ENCODE measurements around the gene ARHGEF25. TPM values are rescaled to one million over a fixed set of nuclear protein-coding genes. Genes with fewer than 3 reads are reported as not detected.
"Not testable (repeated sequence)": the region's sequence is repeated elsewhere in the genome, so short reads cannot be mapped to it uniquely, and the experiment has no call there.

The ARHGEF25 gene
- total and polyA plus RNA-seq, 7 donors: 2.9 to 9.2 (median 4.2) TPM

GRCh38 chr12:57630891-57631433 is 19.7 kb downstream of the ARHGEF25 start:
- no peak overlapping the region for H3K4me3 ChIP-seq

GRCh38 chr12:57631566-57632072 is 20.4 kb downstream of the ARHGEF25 start:
- peaks cover 0 to 11% (median 7%) of the 10 kb centered on the region in 3 donors for H3K27me3 ChIP-seq (ENCODE audit: insufficient read depth in 3 of 3, low read length in 2 of 3)
- H3K27ac ChIP-seq: no peak overlapping the region
- peaks cover 8% of the 10 kb centered on the region for H3K4me1 ChIP-seq
- no peaks in the 10 kb centered on the region for H3K9me3 ChIP-seq
- DNase-seq: no peak
- ATAC-seq: no peak
- intact Hi-C loops (cut with DNase I): loop anchor here in 1 of 2 donors (2.0 kb wide), 1 partner anchor 49 kb away; no protein-coding TSS in a partner anchor
- WGBS, 3 donors: 19 to 22% (median 21%) methylated on average over 26 of the region's 26 CpGs
- peak overlapping the region; percentile 84 for H3K4me3 ChIP-seq
- peaks cover 0 to 37% of the 10 kb centered on the region in 2 donors for H3K36me3 ChIP-seq (ENCODE audit: insufficient read depth in 1 of 2, low read depth in 1 of 2)
- TF ChIP-seq, protein P1, sequence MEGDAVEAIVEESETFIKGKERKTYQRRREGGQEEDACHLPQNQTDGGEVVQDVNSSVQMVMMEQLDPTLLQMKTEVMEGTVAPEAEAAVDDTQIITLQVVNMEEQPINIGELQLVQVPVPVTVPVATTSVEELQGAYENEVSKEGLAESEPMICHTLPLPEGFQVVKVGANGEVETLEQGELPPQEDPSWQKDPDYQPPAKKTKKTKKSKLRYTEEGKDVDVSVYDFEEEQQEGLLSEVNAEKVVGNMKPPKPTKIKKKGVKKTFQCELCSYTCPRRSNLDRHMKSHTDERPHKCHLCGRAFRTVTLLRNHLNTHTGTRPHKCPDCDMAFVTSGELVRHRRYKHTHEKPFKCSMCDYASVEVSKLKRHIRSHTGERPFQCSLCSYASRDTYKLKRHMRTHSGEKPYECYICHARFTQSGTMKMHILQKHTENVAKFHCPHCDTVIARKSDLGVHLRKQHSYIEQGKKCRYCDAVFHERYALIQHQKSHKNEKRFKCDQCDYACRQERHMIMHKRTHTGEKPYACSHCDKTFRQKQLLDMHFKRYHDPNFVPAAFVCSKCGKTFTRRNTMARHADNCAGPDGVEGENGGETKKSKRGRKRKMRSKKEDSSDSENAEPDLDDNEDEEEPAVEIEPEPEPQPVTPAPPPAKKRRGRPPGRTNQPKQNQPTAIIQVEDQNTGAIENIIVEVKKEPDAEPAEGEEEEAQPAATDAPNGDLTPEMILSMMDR (IDR thresholded peaks at IDR 0.05): no peak

More at GRCh38 chr12:57630891-57631433, 19.7 kb downstream of the ARHGEF25 start:
- ATAC-seq (no peak), DNase-seq (no peak)
- 62 to 77% (median 66%) methylated on average over 4 to 6 of the region's 6 CpGs for WGBS, 3 donors
- no peak overlapping the region for H3K27ac ChIP-seq
- H3K4me1 ChIP-seq: peaks cover 8% of the 10 kb centered on the region
- H3K36me3 ChIP-seq (ENCODE audit: insufficient read depth in 1 of 2, low read depth in 1 of 2): peaks cover 0 to 41% of the 10 kb centered on the region in 2 donors
- no peaks in the 10 kb centered on the region for H3K9me3 ChIP-seq
- TF ChIP-seq, protein P1 (IDR thresholded peaks at IDR 0.05): no peak
- peaks cover 0 to 11% (median 7%) of the 10 kb centered on the region in 3 donors for H3K27me3 ChIP-seq (ENCODE audit: insufficient read depth in 3 of 3, low read length in 2 of 3)
- intact Hi-C loops (cut with DNase I): no loop called here

DNA sequence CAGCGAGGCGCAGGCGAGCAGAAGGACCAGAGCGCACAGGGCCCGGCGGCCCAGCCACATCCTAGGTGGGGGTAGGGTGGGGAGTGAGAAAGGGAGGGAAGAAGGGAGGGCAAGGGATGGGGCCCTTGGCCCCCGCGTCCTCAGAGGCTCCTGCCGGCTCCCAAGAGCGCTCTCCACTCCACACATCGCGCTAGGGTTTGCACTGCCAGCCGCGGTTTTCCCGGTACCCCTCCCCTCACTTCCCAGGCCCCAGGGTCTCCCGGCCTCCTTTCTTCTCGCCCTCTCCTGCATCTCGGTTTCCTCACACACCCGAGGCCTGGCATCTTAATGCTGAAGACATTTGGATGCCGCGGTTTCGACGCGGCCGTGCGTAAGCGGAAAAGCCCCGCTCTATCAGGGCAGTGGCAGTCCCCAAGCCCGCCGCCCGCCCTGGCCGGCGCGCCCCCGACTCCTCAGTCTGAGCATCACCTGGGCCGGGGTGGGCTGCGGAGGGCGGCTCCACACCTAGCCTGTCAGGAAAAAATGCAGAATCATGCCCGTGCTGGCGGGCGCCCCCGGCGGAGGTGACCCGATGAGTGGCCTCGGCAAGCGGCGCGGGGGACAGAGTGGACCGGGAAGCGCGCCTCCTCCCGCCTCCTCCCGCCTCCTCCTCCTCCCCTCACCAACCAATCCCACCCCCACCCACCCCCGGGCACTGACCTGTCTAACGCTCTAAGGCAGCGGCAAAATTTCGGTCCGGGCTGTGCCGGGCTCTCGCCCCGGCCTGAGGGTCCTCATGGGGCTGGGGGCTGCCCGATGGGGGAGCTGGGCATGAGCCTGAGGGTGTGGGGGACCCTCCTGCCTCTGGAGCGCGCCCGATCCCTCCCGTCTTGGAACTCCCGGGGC is 21.1 kb downstream of the ARHGEF25 start:
- intact Hi-C loops (cut with DNase I): loop anchor here in 1 of 2 donors (2.0 kb wide), 1 partner anchor 50 kb away; no protein-coding TSS in a partner anchor
- peak; percentile 60 to 79 (median 68) for ATAC-seq
- Histone ChIP-seq H3K27ac (peak overlapping the region; percentile 48), H3K27me3 (ENCODE audit: insufficient read depth in 3 of 3, low read length in 2 of 3) (peaks cover 0 to 11% (median 7%) of the 10 kb centered on the region in 3 donors), H3K4me3 (peak overlapping the region; percentile 84), H3K9me3 (no peaks in the 10 kb centered on the region), H3K36me3 (ENCODE audit: insufficient read depth in 1 of 2, low read depth in 1 of 2) (peaks cover 0 to 35% of the 10 kb centered on the region in 2 donors), H3K4me1 (peaks cover 8% of the 10 kb centered on the region)
- peak in 1 of 2 donors; percentile 71 for DNase-seq
- TF ChIP-seq, protein P1 (IDR thresholded peaks at IDR 0.05): no peak
- WGBS, 3 donors: 1 to 3% (median 2%) methylated on average over 62 to 64 of the region's 67 CpGs

DNA sequence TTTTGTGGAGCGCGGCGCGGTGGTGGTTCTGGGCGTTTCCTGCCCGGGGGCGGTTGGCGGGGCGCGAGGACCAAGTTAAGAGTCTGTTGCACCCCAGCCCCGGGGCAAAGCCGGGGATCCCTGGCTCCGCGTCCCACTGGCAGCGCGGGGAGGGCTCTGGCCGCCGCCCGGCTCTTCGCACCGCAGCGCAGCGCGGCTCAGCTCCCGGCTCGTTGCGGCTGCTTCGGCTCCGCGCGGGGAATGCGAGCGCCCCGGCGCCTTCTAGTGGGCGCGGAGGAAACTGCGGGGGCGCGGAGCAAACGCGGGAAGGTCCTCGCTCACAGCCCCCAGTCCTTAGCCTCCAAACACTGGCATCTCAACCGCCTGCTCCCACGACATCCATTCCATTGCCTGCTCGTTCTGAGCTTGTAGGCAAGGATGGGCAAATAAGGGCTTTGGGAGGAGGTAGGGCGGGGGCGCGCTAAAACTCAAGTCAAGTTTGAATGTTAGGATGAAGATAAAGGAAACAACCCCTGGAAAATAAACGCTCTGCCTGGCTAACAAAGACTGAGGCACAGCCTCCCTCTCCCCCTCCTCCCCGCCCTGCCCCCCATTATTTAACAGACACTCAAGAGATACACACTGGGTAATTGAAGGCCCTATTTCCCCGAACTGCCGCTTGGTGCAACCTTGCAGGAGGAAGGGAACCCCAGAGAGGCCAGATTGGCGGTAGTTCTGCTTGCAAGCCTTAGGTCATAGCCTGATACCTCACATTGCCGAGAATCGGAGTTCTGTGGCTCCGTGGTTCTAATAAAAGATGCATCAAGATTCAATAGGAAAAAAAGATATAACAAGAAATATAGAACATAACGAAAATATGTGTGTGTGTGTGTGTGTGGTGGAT is 22.0 kb downstream of the ARHGEF25 start, which contains the start of gene B4GALNT1:
Gene B4GALNT1 (minus strand): TSS at position 244 of the 883 bp plus-strand sequence. CDS start 1,069 bp downstream, outside the sequence.
- intact Hi-C loops (cut with DNase I): loop anchor here in 1 of 2 donors (2.0 kb wide), 1 partner anchor 50 kb away; no protein-coding TSS in a partner anchor
- WGBS, 3 donors: 3 to 4% (median 4%) methylated on average over 36 to 58 of the region's 58 CpGs
- H3K27ac ChIP-seq: peak within 1 kb of the TSS; percentile 48
- ATAC-seq (peak; percentile 91 to 94 (median 93)), DNase-seq (peak; percentile 66 to 76)
- H3K4me3 ChIP-seq: peak within 1 kb of the TSS; percentile 84
- TF ChIP-seq, protein P1 (IDR thresholded peaks at IDR 0.05): peak; percentile 94
- H3K9me3 ChIP-seq: no peaks in the 10 kb centered on the region
- H3K27me3 ChIP-seq (ENCODE audit: insufficient read depth in 3 of 3, low read length in 2 of 3): peaks cover 0 to 7% (median 6%) of the 10 kb centered on the region in 3 donors
- peaks cover 0 to 26% of the 10 kb centered on the region in 2 donors for H3K36me3 ChIP-seq (ENCODE audit: insufficient read depth in 1 of 2, low read depth in 1 of 2)
- peaks cover 8% of the 10 kb centered on the region for H3K4me1 ChIP-seq

GRCh38 chr12:57636731-57637130 is 25.5 kb downstream of the ARHGEF25 start:
- 75 to 83% (median 82%) methylated on average over 9 of the region's 9 CpGs for WGBS, 3 donors
- H3K4me3 ChIP-seq; H3K27ac ChIP-seq; H3K27me3 ChIP-seq (ENCODE audit: insufficient read depth in 3 of 3, low read length in 2 of 3); H3K9me3 ChIP-seq; ATAC-seq; intact Hi-C loops (cut with DNase I); H3K36me3 ChIP-seq (ENCODE audit: insufficient read depth in 1 of 2, low read depth in 1 of 2); DNase-seq; H3K4me1 ChIP-seq: not testable (repeated sequence)

Data from psoas muscle (tissue), 8 donors.